Liver (tissue), 3 donors: ENCODE measurements around the gene CBL.

Experiments
- ATF3 ChIP-seq: IDR thresholded peaks from 2 replicates; pipeline ENCODE4 v1.6.1; 2016; ENCODE audit warnings: antibody characterized with exemption
- CTCF ChIP-seq: fragments of 150-350 bp; IDR thresholded peaks from 2 replicates; pipeline ENCODE4 v1.5.1; 2017; ENCODE audit warnings: improper control_type of control experiment, low read depth, low read length; ENCODE audit not compliant: missing input control
- FOXA1 ChIP-seq: IDR thresholded peaks from 2 replicates; pipeline ENCODE4 v1.6.1; 2016; ENCODE audit warnings: antibody characterized with exemption
- GABPA ChIP-seq, 2 donors: IDR thresholded peaks in 1 of 2; conservative IDR thresholded peaks in 1 of 2; 2 replicates each; pipeline ENCODE4 v1.6.1; 2016; ENCODE audit warnings: antibody characterized with exemption in 2 of 2, mild to moderate bottlenecking in 1 of 2, moderate library complexity in 1 of 2
- JUND ChIP-seq, 2 donors: IDR thresholded peaks; 2 replicates each; pipeline ENCODE4 v1.6.1; 2016; ENCODE audit warnings: antibody characterized with exemption in 2 of 2
- MAX ChIP-seq: IDR thresholded peaks from 2 replicates; pipeline ENCODE4 v1.6.1; 2016; ENCODE audit warnings: antibody characterized with exemption
- RAD21 ChIP-seq, 2 donors: IDR thresholded peaks; 2 replicates each; pipeline ENCODE4 v1.6.1; 2016; ENCODE audit warnings: antibody characterized with exemption in 2 of 2, mild to moderate bottlenecking in 2 of 2
- RXRA ChIP-seq, 2 donors: IDR thresholded peaks; 2 replicates each; pipeline ENCODE4 v1.6.1; 2017 to 2018; ENCODE audit warnings: antibody characterized with exemption in 2 of 2, mild to moderate bottlenecking in 1 of 2
- TAF1 ChIP-seq: conservative IDR thresholded peaks from 2 replicates; pipeline ENCODE4 v1.6.1; 2016; ENCODE audit warnings: antibody characterized with exemption, mild to moderate bottlenecking
- ZBTB33 ChIP-seq: IDR thresholded peaks from 2 replicates; pipeline ENCODE4 v1.6.1; 2016; ENCODE audit warnings: antibody characterized with exemption
- donor health status: healthy.
- donor health status: healthy.

GRCh38 chr11:119181677-119182412 is 24.3 kb upstream of the CBL start:
- no peak for TF ChIP-seq CTCF
- TF ChIP-seq RAD21 (IDR thresholded peaks at IDR 0.05): no peak
- TF ChIP-seq JUND (IDR thresholded peaks at IDR 0.05): no peak
- TF ChIP-seq TAF1: no peak
- no peak for TF ChIP-seq ATF3
- TF ChIP-seq RXRA (IDR thresholded peaks at IDR 0.05): no peak
- TF ChIP-seq MAX: no peak
- no peak for TF ChIP-seq ZBTB33
- no peak for TF ChIP-seq FOXA1
- TF ChIP-seq GABPA (IDR thresholded peaks at IDR 0.05 in 1 of 2, conservative IDR thresholded peaks at IDR 0.05 in 1 of 2): no peak
